Left kidney (tissue), 2 donors: ENCODE data around the gene COL19A1. TPM values are rescaled to one million over a fixed set of nuclear protein-coding genes. Genes with fewer than 3 reads are reported as not detected.
A peak's percentile ranks its signal among the peaks of the same experiment; 100 is the strongest.
"Not testable (repeated sequence)": the region's sequence is repeated elsewhere in the genome, so short reads cannot be mapped to it uniquely, and the experiment has no call there.

Experiments used
- DNase-seq: peaks from one replicate; pipeline ENCODE4 v3.0.0-alpha.2; 2013
- polyA plus RNA-seq: library from polyadenylated mRNA; unstranded; fragments of 120-200 nt; gene quantifications from one replicate; pipeline ENCODE4 v1.2.1, GENCODE V29; 2013; ENCODE audit not compliant: insufficient read length

COL19A1 gene
- polyA plus RNA-seq, 1 donor: 4.0 TPM

- DNase-seq: peak; percentile 57
These were observed 648 bp downstream of the COL19A1 start for GRCh38 chr6:69866770-69867638.

- no peak for DNase-seq
These were observed 1.3 kb downstream of the COL19A1 start for GRCh38 chr6:69867639-69867976.

GRCh38 chr6:69868252-69868804 lies 2.0 kb downstream of the COL19A1 start:
- no peak for DNase-seq

GRCh38 chr6:69868961-69869360 lies 2.6 kb downstream of the COL19A1 start:
- DNase-seq: no peak

- no peak for DNase-seq
These were observed 4.8 kb downstream of the COL19A1 start for GRCh38 chr6:69871107-69871506.

- DNase-seq: no peak
These were observed 6.9 kb downstream of the COL19A1 start for GRCh38 chr6:69873291-69873690.

- no peak for DNase-seq
These were observed 9.4 kb downstream of the COL19A1 start for GRCh38 chr6:69875715-69876114.

GRCh38 chr6:69878795-69879194 lies 12.4 kb downstream of the COL19A1 start:
- DNase-seq: no peak

GRCh38 chr6:69880601-69881000 lies 14.2 kb downstream of the COL19A1 start:
- DNase-seq: no peak

- DNase-seq: no peak
These were observed 15.2 kb downstream of the COL19A1 start for GRCh38 chr6:69881322-69882151.

- DNase-seq: no peak
These were observed 17.2 kb downstream of the COL19A1 start for GRCh38 chr6:69883551-69883950.

- no peak for DNase-seq
These were observed 17.9 kb downstream of the COL19A1 start for GRCh38 chr6:69884231-69884630.

GRCh38 chr6:69887026-69887425 lies 20.7 kb downstream of the COL19A1 start:
- DNase-seq: no peak

GRCh38 chr6:69887714-69888345 lies 21.5 kb downstream of the COL19A1 start:
- no peak for DNase-seq

- no peak for DNase-seq
These were observed 22.3 kb downstream of the COL19A1 start for GRCh38 chr6:69888482-69889233.

- DNase-seq: not testable (repeated sequence)
These were observed 23.0 kb downstream of the COL19A1 start for GRCh38 chr6:69889234-69889974.

- not testable (repeated sequence) for DNase-seq
These were observed 26.2 kb downstream of the COL19A1 start for GRCh38 chr6:69892561-69892960.

- DNase-seq: not testable (repeated sequence)
These were observed 26.9 kb downstream of the COL19A1 start for GRCh38 chr6:69893266-69893665.

GRCh38 chr6:69894578-69895347 lies 28.4 kb downstream of the COL19A1 start:
- DNase-seq: no peak

GRCh38 chr6:69895396-69895795 lies 29.0 kb downstream of the COL19A1 start:
- DNase-seq: no peak
